ENCODE results near the gene GSKIP. TPM values are rescaled to one million over a fixed set of nuclear protein-coding genes. Genes with fewer than 3 reads are reported as not detected.

Gene GSKIP
- polyA plus RNA-seq, 1 donor from 2014 or later = 87.4 TPM

GRCh38 chr14:96398432-96398831 lies 35.1 kb downstream of the GSKIP start:
- no peaks in the 10 kb centered on the region for H4K20me1 ChIP-seq (ENCODE audit: insufficient read depth)
- no peaks in the 10 kb centered on the region for H3K36me3 ChIP-seq (ENCODE audit: insufficient read depth, low read length)
- H3K9ac ChIP-seq (ENCODE audit: low read length) = no peak overlapping the region
- no peaks in the 10 kb centered on the region for H3K9me3 ChIP-seq (ENCODE audit: low read length)
- no peaks in the 10 kb centered on the region for H3K79me2 ChIP-seq (replicated peaks; ENCODE audit: insufficient read depth, low read length)
- no peak overlapping the region for H3K27ac ChIP-seq (ENCODE audit: low read length)
- no peaks in the 10 kb centered on the region for H3F3A ChIP-seq (ENCODE audit: insufficient read depth, low read length, poor library complexity, severe bottlenecking)
- H2AFZ ChIP-seq (ENCODE audit: low read depth, low read length) = no peak overlapping the region
- no peak overlapping the region for H3K4me3 ChIP-seq (ENCODE audit: low read length)
- TF ChIP-seq REST (IDR thresholded peaks at IDR 0.05; ENCODE audit: borderline replicate concordance) (no peak), SMC3 (conservative IDR thresholded peaks at IDR 0.05; ENCODE audit: poor library complexity) (no peak), MXI1 (conservative IDR thresholded peaks at IDR 0.05; ENCODE audit: poor library complexity, severe bottlenecking) (no peak), POLR2AphosphoS5 (IDR thresholded peaks at IDR 0.05) (no peak), RAD21 (conservative IDR thresholded peaks at IDR 0.05) (no peak), CTCF (IDR thresholded peaks at IDR 0.05; ENCODE audit: poor library complexity, severe bottlenecking) (no peak), TAF1 (IDR thresholded peaks at IDR 0.05; ENCODE audit: low read depth) (no peak), EZH2 (IDR thresholded peaks at IDR 0.05; ENCODE audit: borderline replicate concordance, insufficient read depth, low read length, poor library complexity, severe bottlenecking) (no peak), EP300 (conservative IDR thresholded peaks at IDR 0.05; ENCODE audit: poor library complexity, severe bottlenecking) (no peak)
- H3K4me2 ChIP-seq (ENCODE audit: low read length) = no peak overlapping the region
- H3K9me2 ChIP-seq (ENCODE audit: insufficient read depth, low read length) = no peaks in the 10 kb centered on the region
- H3K27me3 ChIP-seq (ENCODE audit: insufficient read depth, low read depth, low read length) = no peaks in the 10 kb centered on the region

GRCh38 chr14:96398921-96399320 lies 35.6 kb downstream of the GSKIP start:
- no peak overlapping the region for H3K4me3 ChIP-seq (ENCODE audit: low read length)
- H3K36me3 ChIP-seq (ENCODE audit: insufficient read depth, low read length) = no peaks in the 10 kb centered on the region
- no peaks in the 10 kb centered on the region for H3K27me3 ChIP-seq (ENCODE audit: insufficient read depth, low read depth, low read length)
- no peaks in the 10 kb centered on the region for H3K9me3 ChIP-seq (ENCODE audit: low read length)
- H3K4me2 ChIP-seq (ENCODE audit: low read length) = no peak overlapping the region
- no peaks in the 10 kb centered on the region for H3K9me2 ChIP-seq (ENCODE audit: insufficient read depth, low read length)
- no peak overlapping the region for H2AFZ ChIP-seq (ENCODE audit: low read depth, low read length)
- TF ChIP-seq TAF1 (IDR thresholded peaks at IDR 0.05; ENCODE audit: low read depth) = no peak
- no peak overlapping the region for H3K27ac ChIP-seq (ENCODE audit: low read length)
- no peaks in the 10 kb centered on the region for H3F3A ChIP-seq (ENCODE audit: insufficient read depth, low read length, poor library complexity, severe bottlenecking)
- no peaks in the 10 kb centered on the region for H4K20me1 ChIP-seq (ENCODE audit: insufficient read depth)
- no peak overlapping the region for H3K9ac ChIP-seq (ENCODE audit: low read length)
- no peaks in the 10 kb centered on the region for H3K79me2 ChIP-seq (replicated peaks; ENCODE audit: insufficient read depth, low read length)

- no peak overlapping the region for H3K27ac ChIP-seq (ENCODE audit: low read length)
- H3K4me3 ChIP-seq (ENCODE audit: low read length) = no peak overlapping the region
- H3K9ac ChIP-seq (ENCODE audit: low read length) = no peak overlapping the region
- no peak overlapping the region for H3K4me2 ChIP-seq (ENCODE audit: low read length)
- no peaks in the 10 kb centered on the region for H4K20me1 ChIP-seq (ENCODE audit: insufficient read depth)
- no peaks in the 10 kb centered on the region for H3K9me2 ChIP-seq (ENCODE audit: insufficient read depth, low read length)
- no peaks in the 10 kb centered on the region for H3K27me3 ChIP-seq (ENCODE audit: insufficient read depth, low read depth, low read length)
- H3K79me2 ChIP-seq (replicated peaks; ENCODE audit: insufficient read depth, low read length) = no peaks in the 10 kb centered on the region
- no peaks in the 10 kb centered on the region for H3K9me3 ChIP-seq (ENCODE audit: low read length)
- no peaks in the 10 kb centered on the region for H3K36me3 ChIP-seq (ENCODE audit: insufficient read depth, low read length)
- TF ChIP-seq SMC3 (conservative IDR thresholded peaks at IDR 0.05; ENCODE audit: poor library complexity) = no peak
- no peak for TF ChIP-seq RAD21 (conservative IDR thresholded peaks at IDR 0.05)
- TF ChIP-seq MXI1 (conservative IDR thresholded peaks at IDR 0.05; ENCODE audit: poor library complexity, severe bottlenecking) = no peak
- no peak for TF ChIP-seq POLR2AphosphoS5 (IDR thresholded peaks at IDR 0.05)
- no peak for TF ChIP-seq EP300 (conservative IDR thresholded peaks at IDR 0.05; ENCODE audit: poor library complexity, severe bottlenecking)
- no peak for TF ChIP-seq TAF1 (IDR thresholded peaks at IDR 0.05; ENCODE audit: low read depth)
- no peak for TF ChIP-seq EZH2 (IDR thresholded peaks at IDR 0.05; ENCODE audit: borderline replicate concordance, insufficient read depth, low read length, poor library complexity, severe bottlenecking)
- no peak for TF ChIP-seq REST (IDR thresholded peaks at IDR 0.05; ENCODE audit: borderline replicate concordance)
- no peak for TF ChIP-seq CTCF (IDR thresholded peaks at IDR 0.05; ENCODE audit: poor library complexity, severe bottlenecking)
- no peak overlapping the region for H2AFZ ChIP-seq (ENCODE audit: low read depth, low read length)
- H3F3A ChIP-seq (ENCODE audit: insufficient read depth, low read length, poor library complexity, severe bottlenecking) = no peaks in the 10 kb centered on the region
Measured at GRCh38 chr14:96399405-96399804, 36.1 kb downstream of the GSKIP start.

Data from neural cell (in vitro differentiated cells).